ENCODE results near the gene TRIM17. TPM values are rescaled to one million over a fixed set of nuclear protein-coding genes. Genes with fewer than 3 reads are reported as not detected.

Gene TRIM17
- total RNA-seq, 6 experiments from 2014 or later, result 0.23 to 0.36 (median 0.30) TPM; not detected in 3

- Mint-ChIP-seq H3K4me3 (peak overlapping the region; percentile 94), H3K36me3 (ENCODE audit: low read depth) (no peaks in the 10 kb centered on the region; the same call in 1 of the 2 replicates), H3K9me3 (no peaks in the 10 kb centered on the region), H3K27ac (peak overlapping the region; percentile 94), H3K27me3 (ENCODE audit: insufficient read depth) (peaks cover 22% of the 10 kb centered on the region), H3K4me1 (ENCODE audit: low read depth) (peaks cover 41% of the 10 kb centered on the region)
- TF ChIP-seq CTCF (IDR thresholded peaks at IDR 0.05), result no peak
- DNase-seq, result no peak
These were observed 40.3 kb upstream of the TRIM17 start for GRCh38 chr1:228457017-228457395.

DNA sequence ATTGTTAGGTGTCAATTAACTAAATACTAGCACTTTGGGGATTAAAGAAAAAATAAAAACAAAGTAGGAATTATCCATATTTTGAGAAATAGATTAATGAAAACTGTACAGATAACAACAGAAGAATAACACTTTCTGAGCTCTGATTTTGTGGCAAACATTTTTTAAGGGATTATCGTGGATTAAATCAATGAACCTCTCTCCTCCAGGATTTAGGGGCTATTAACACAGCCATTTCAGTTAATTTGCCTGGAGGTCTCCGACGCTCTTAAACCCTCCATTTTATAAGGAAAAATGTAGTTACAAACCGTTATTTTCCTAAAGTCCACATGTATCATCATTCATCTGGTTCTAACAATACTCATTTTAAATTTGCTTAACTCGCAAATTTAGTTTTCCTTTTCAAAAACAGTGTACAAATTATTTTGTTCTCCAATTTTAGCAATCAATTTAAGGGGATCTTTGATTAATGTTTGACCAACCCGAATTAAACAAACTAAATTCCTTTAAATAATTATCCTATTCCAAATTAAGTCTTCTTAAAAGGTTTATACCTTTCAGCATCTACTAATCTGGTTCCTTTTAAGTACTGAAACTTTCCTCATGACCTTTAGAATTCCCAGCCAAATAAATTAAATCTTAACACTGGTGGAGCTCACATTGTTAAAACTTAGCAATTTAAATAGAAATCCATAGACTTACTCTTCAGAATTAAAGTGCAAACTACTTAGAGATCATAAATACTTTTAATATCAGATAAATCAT is 39.8 kb upstream of the TRIM17 start:
- no peak for DNase-seq
- no peaks in the 10 kb centered on the region; the same call in 1 of the 2 replicates for H3K36me3 Mint-ChIP-seq (ENCODE audit: low read depth)
- peak overlapping the region; percentile 94 for H3K4me3 Mint-ChIP-seq
- no peaks in the 10 kb centered on the region for H3K9me3 Mint-ChIP-seq
- H3K27ac Mint-ChIP-seq, result peak overlapping the region; percentile 94
- no peak for TF ChIP-seq CTCF (IDR thresholded peaks at IDR 0.05)
- H3K4me1 Mint-ChIP-seq (ENCODE audit: low read depth), result peaks cover 41% of the 10 kb centered on the region
- peaks cover 18% of the 10 kb centered on the region for H3K27me3 Mint-ChIP-seq (ENCODE audit: insufficient read depth)

DNA sequence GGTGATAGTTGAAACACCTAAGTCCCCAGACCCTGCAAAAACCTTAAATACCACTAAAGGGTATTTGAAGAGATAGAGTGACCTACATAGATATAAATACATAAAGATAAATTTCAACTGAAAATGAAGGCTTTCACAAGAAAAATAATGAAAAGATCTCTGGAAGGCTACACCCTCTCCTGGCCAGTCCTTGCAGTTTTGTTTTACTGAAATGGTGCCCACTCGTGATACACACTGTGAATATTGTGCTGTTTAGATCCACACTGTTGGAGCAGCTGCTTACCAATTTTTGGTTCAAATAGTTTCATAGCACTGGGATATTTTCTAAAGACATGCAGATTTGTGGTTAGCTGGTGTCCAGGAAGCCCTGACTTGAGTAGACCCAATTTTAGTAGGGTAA is 39.1 kb upstream of the TRIM17 start:
- peak; percentile 53 for TF ChIP-seq CTCF (IDR thresholded peaks at IDR 0.05)
- peak overlapping the region; percentile 49 for H3K4me3 Mint-ChIP-seq
- H3K9me3 Mint-ChIP-seq, result no peaks in the 10 kb centered on the region
- H3K36me3 Mint-ChIP-seq (ENCODE audit: low read depth), result no peaks in the 10 kb centered on the region; the same call in 1 of the 2 replicates
- H3K4me1 Mint-ChIP-seq (ENCODE audit: low read depth), result peaks cover 38% of the 10 kb centered on the region
- peaks cover 16% of the 10 kb centered on the region for H3K27me3 Mint-ChIP-seq (ENCODE audit: insufficient read depth)
- H3K27ac Mint-ChIP-seq, result no peak overlapping the region
- DNase-seq, result no peak

GRCh38 chr1:228454238-228454637 is 37.6 kb upstream of the TRIM17 start:
- DNase-seq, result no peak
- Mint-ChIP-seq H3K27ac (no peak overlapping the region), H3K36me3 (ENCODE audit: low read depth) (no peaks in the 10 kb centered on the region; the same call in 1 of the 2 replicates), H3K4me1 (ENCODE audit: low read depth) (peaks cover 37% of the 10 kb centered on the region), H3K27me3 (ENCODE audit: insufficient read depth) (peaks cover 16% of the 10 kb centered on the region), H3K9me3 (no peaks in the 10 kb centered on the region), H3K4me3 (no peak overlapping the region)
- TF ChIP-seq CTCF (IDR thresholded peaks at IDR 0.05), result no peak

DNA sequence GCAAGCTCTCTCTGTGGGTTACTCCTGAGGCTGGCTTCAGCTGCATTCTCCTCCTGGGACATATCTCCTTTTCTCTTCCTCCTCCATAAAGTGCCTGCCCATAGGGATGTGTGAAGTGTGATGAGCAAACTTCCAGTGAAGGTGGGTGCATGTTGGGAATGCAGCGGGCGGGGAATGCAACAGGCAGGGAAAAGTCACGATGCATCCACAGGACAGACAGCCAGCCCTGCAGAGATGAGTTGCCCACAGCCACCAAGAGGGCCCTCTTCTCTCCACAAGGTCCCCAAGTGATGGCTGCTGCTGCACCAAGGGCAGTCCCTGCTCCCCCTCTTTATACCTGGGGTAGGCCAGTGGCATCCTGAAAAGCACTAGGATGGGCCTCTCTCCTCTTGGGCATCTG is 37.0 kb upstream of the TRIM17 start:
- DNase-seq, result no peak
- H3K4me3 Mint-ChIP-seq, result no peak overlapping the region
- no peaks in the 10 kb centered on the region for H3K9me3 Mint-ChIP-seq
- H3K27me3 Mint-ChIP-seq (ENCODE audit: insufficient read depth), result peaks cover 15% of the 10 kb centered on the region
- H3K36me3 Mint-ChIP-seq (ENCODE audit: low read depth), result no peaks in the 10 kb centered on the region; the same call in 1 of the 2 replicates
- H3K27ac Mint-ChIP-seq, result no peak overlapping the region
- H3K4me1 Mint-ChIP-seq (ENCODE audit: low read depth), result peaks cover 37% of the 10 kb centered on the region
- TF ChIP-seq CTCF (IDR thresholded peaks at IDR 0.05), result no peak

Data from HFFc6 (cell line).